Mesenchymal stem cell (in vitro differentiated cells and primary cell): ENCODE data around the gene RUNDC3A.

Experiments used
- DNase-seq: peaks from one replicate; pipeline ENCODE4 v3.0.0-alpha.2; 2013
- H2AFZ ChIP-seq: one replicate; pipeline ENCODE4 v1.6.1; 2013; ENCODE audit warnings: low read depth, mild to moderate bottlenecking, control low read depth, inconsistent platforms, low read length, moderate library complexity
- H2AK5ac ChIP-seq: 2 replicates; pipeline ENCODE4 v1.6.1; 2013; ENCODE audit warnings: low read length, moderate library complexity, mild to moderate bottlenecking, inconsistent platforms; ENCODE audit not compliant: severe bottlenecking
- H2BK120ac ChIP-seq: one replicate; pipeline ENCODE4 v1.6.1; 2013; ENCODE audit warnings: low read depth, mild to moderate bottlenecking, inconsistent platforms, low read length, moderate library complexity
- H2BK12ac ChIP-seq, 2 experiments: one replicate each; pipeline ENCODE4 v1.6.1; 2013; ENCODE audit warnings: inconsistent platforms in 2 of 2, low read length in 2 of 2, mild to moderate bottlenecking in 2 of 2, moderate library complexity in 2 of 2, control low read depth in 1 of 2
- H2BK15ac ChIP-seq: one replicate; pipeline ENCODE4 v1.6.1; 2013; ENCODE audit warnings: mild to moderate bottlenecking, low read depth, inconsistent platforms; ENCODE audit not compliant: poor library complexity, severe bottlenecking
- H2BK5ac ChIP-seq: 2 replicates; pipeline ENCODE4 v1.6.1; 2013; ENCODE audit warnings: low read depth, mild to moderate bottlenecking, low read length, control low read depth, inconsistent platforms; ENCODE audit not compliant: poor library complexity, severe bottlenecking
- H3K14ac ChIP-seq, 2 experiments: one replicate each; pipeline ENCODE4 v1.6.1; 2013; ENCODE audit warnings: inconsistent platforms in 2 of 2, low read length in 2 of 2, control low read depth in 1 of 2, mild to moderate bottlenecking in 1 of 2, moderate library complexity in 1 of 2
- H3K18ac ChIP-seq, 2 experiments: one replicate each; pipeline ENCODE4 v1.6.1; 2013; ENCODE audit warnings: inconsistent platforms in 2 of 2, low read length in 2 of 2, control low read depth in 1 of 2, low read depth in 1 of 2, mild to moderate bottlenecking in 1 of 2
- H3K23ac ChIP-seq, 2 experiments: one replicate each; pipeline ENCODE4 v1.6.1; 2013; ENCODE audit warnings: inconsistent platforms in 2 of 2, low read length in 2 of 2, mild to moderate bottlenecking in 2 of 2, moderate library complexity in 2 of 2, control low read depth in 1 of 2
- H3K27ac ChIP-seq: 2 replicates; pipeline ENCODE4 v1.5.1; 2013; ENCODE audit warnings: mild to moderate bottlenecking, moderate library complexity, low read length, control low read depth, inconsistent platforms; ENCODE audit not compliant: poor library complexity, severe bottlenecking
- H3K27me3 ChIP-seq, 2 experiments: 2 replicates each; pipeline versions ENCODE4 v1.6.1 to v1.7.0; 2013; ENCODE audit warnings: low read length in 2 of 2, mild to moderate bottlenecking in 2 of 2, moderate library complexity in 2 of 2, control low read depth in 1 of 2, inconsistent platforms in 1 of 2; ENCODE audit not compliant: control insufficient read depth in 1 of 2, insufficient read depth in 1 of 2
- H3K36me3 ChIP-seq, 2 experiments: 2 replicates each; pipeline versions ENCODE4 v1.6.1 to v1.7.0; 2013; ENCODE audit warnings: low read length in 2 of 2, control low read depth in 1 of 2, inconsistent platforms in 1 of 2, low read depth in 1 of 2, mild to moderate bottlenecking in 1 of 2; ENCODE audit not compliant: insufficient read depth in 2 of 2, control insufficient read depth in 1 of 2
- H3K4ac ChIP-seq, 2 experiments: one replicate each; pipeline ENCODE4 v1.6.1; 2013; ENCODE audit warnings: inconsistent platforms in 2 of 2, low read length in 2 of 2, mild to moderate bottlenecking in 2 of 2, moderate library complexity in 2 of 2, control low read depth in 1 of 2, low read depth in 1 of 2
- H3K4me1 ChIP-seq: 2 replicates; pipeline ENCODE4 v1.6.1; 2013; ENCODE audit warnings: low read depth, low read length, control low read depth; ENCODE audit not compliant: control insufficient read depth, insufficient read depth
- H3K4me2 ChIP-seq: 2 replicates; pipeline ENCODE4 v1.6.1; 2013; ENCODE audit warnings: low read length, mild to moderate bottlenecking, inconsistent platforms; ENCODE audit not compliant: poor library complexity, severe bottlenecking
- H3K4me3 ChIP-seq, 2 experiments: 2 replicates each; pipeline versions ENCODE4 v1.5.1 to v1.7.0; 2013; ENCODE audit warnings: low read length in 2 of 2, mild to moderate bottlenecking in 2 of 2, control low read depth in 1 of 2, low read depth in 1 of 2; ENCODE audit not compliant: insufficient read depth in 1 of 2
- H3K79me1 ChIP-seq: replicated peaks from 2 replicates; pipeline ENCODE4 v1.6.1; 2013; ENCODE audit warnings: mild to moderate bottlenecking, control low read depth, low read length, inconsistent platforms; ENCODE audit not compliant: poor library complexity, severe bottlenecking
- H3K9ac ChIP-seq: 2 replicates; pipeline ENCODE4 v1.7.0; 2013; ENCODE audit warnings: mild to moderate bottlenecking, low read length, moderate library complexity
- H3K9me3 ChIP-seq: 2 replicates; pipeline ENCODE4 v1.7.0; 2013; ENCODE audit warnings: mild to moderate bottlenecking, low read length; ENCODE audit not compliant: control insufficient read depth
- H4K8ac ChIP-seq: one replicate; pipeline ENCODE4 v1.6.1; 2013; ENCODE audit warnings: inconsistent platforms, mild to moderate bottlenecking, low read length, moderate library complexity
- H4K91ac ChIP-seq: one replicate; pipeline ENCODE4 v1.6.1; 2013; ENCODE audit warnings: mild to moderate bottlenecking, low read length, inconsistent platforms
- WGBS: methylation state at CpG from one replicate; pipeline ENCODE4 v1.1.7; 2013; ENCODE audit warnings: mixed read lengths; 5-methylcytosine and 5-hydroxymethylcytosine counted together

RUNDC3A gene

DNA sequence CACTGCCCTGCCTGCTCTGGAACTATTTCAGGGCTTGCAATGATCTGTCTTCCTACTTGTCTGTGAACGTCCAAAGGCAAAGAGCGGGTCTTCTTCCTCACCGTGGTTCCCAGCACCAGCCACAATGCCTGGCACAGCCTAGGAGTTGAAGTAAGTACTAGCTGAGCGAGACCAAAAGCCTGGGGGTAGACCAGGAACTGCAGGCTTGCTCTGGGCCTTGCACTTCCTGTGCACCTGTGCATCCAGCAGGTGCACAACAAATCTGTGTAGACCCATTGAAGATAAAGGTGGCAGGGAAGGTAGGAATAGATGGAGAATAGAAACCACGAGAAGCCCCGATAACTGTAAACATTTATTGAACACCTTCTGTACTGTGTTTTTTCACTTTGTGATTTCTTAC lies 50.6 kb downstream of the RUNDC3A start:
- H3K4me2 ChIP-seq = no peak overlapping the region
- no peak overlapping the region for H3K14ac ChIP-seq
- no peak overlapping the region for H3K27ac ChIP-seq
- no peak overlapping the region for H3K9ac ChIP-seq
- H3K36me3 ChIP-seq = peaks cover 0 to 36% of the 10 kb centered on the region in 2 experiments
- no peak overlapping the region for H3K4ac ChIP-seq
- no peak overlapping the region for H3K23ac ChIP-seq
- no peaks in the 10 kb centered on the region for H3K9me3 ChIP-seq
- no peak for DNase-seq
- H3K79me1 ChIP-seq = peaks cover 39% of the 10 kb centered on the region
- H3K4me3 ChIP-seq = no peak overlapping the region
- no peak overlapping the region for H2BK12ac ChIP-seq
- no peak overlapping the region for H2BK15ac ChIP-seq
- 86% methylated on average over 6 of the region's 6 CpGs for WGBS
- H4K91ac ChIP-seq = no peak overlapping the region
- H2AK5ac ChIP-seq = peak overlapping the region; percentile 7
- H4K8ac ChIP-seq = no peak overlapping the region
- peaks cover 39% of the 10 kb centered on the region for H3K4me1 ChIP-seq
- no peak overlapping the region for H2AFZ ChIP-seq
- H2BK5ac ChIP-seq = no peak overlapping the region
- no peak overlapping the region for H2BK120ac ChIP-seq
- H3K27me3 ChIP-seq = peaks cover 0 to 3% of the 10 kb centered on the region in 2 experiments
- no peak overlapping the region for H3K18ac ChIP-seq

- 98% methylated on average over 8 of the region's 14 CpGs for WGBS
- peaks cover 0 to 30% of the 10 kb centered on the region in 2 experiments for H3K36me3 ChIP-seq
These were observed 51.2 kb downstream of the RUNDC3A start for GRCh38 chr17:44359458-44360143.

GRCh38 chr17:44360144-44360533 lies 51.7 kb downstream of the RUNDC3A start:
- no peak overlapping the region for H2BK12ac ChIP-seq
- peaks cover 4 to 8% of the 10 kb centered on the region in 2 experiments for H3K27me3 ChIP-seq
- WGBS = 87% methylated on average over 6 of the region's 6 CpGs
- H3K79me1 ChIP-seq = peaks cover 39% of the 10 kb centered on the region
- H4K8ac ChIP-seq = no peak overlapping the region
- H2AK5ac ChIP-seq = no peak overlapping the region
- no peak overlapping the region for H2BK120ac ChIP-seq
- H4K91ac ChIP-seq = no peak overlapping the region
- H3K4ac ChIP-seq = no peak overlapping the region
- no peak overlapping the region for H2BK15ac ChIP-seq
- H3K9ac ChIP-seq = no peak overlapping the region
- peaks cover 0 to 25% of the 10 kb centered on the region in 2 experiments for H3K36me3 ChIP-seq
- H3K9me3 ChIP-seq = no peaks in the 10 kb centered on the region
- H3K4me2 ChIP-seq = no peak overlapping the region
- no peak overlapping the region for H3K14ac ChIP-seq
- H3K27ac ChIP-seq = no peak overlapping the region
- no peak for DNase-seq
- H2BK5ac ChIP-seq = no peak overlapping the region
- H3K4me1 ChIP-seq = peaks cover 40% of the 10 kb centered on the region
- no peak overlapping the region for H3K23ac ChIP-seq
- H2AFZ ChIP-seq = no peak overlapping the region
- no peak overlapping the region for H3K4me3 ChIP-seq
- H3K18ac ChIP-seq = no peak overlapping the region

More at GRCh38 chr17:44359458-44360143, 51.2 kb downstream of the RUNDC3A start:
- H2BK120ac ChIP-seq = no peak overlapping the region
- H3K9me3 ChIP-seq = no peaks in the 10 kb centered on the region
- H2AK5ac ChIP-seq = no peak overlapping the region
- no peak overlapping the region for H3K23ac ChIP-seq
- no peak overlapping the region for H4K91ac ChIP-seq
- H2AFZ ChIP-seq = no peak overlapping the region
- no peak overlapping the region for H3K4me3 ChIP-seq
- no peak overlapping the region for H3K9ac ChIP-seq
- no peak overlapping the region for H3K27ac ChIP-seq
- peaks cover 0 to 3% of the 10 kb centered on the region in 2 experiments for H3K27me3 ChIP-seq
- H2BK5ac ChIP-seq = no peak overlapping the region
- peak overlapping the region; percentile 73 for H2BK15ac ChIP-seq
- H3K14ac ChIP-seq = no peak overlapping the region
- H2BK12ac ChIP-seq = no peak overlapping the region
- H3K4me1 ChIP-seq = peaks cover 40% of the 10 kb centered on the region
- DNase-seq = no peak
- H3K4ac ChIP-seq = no peak overlapping the region
- H3K18ac ChIP-seq = no peak overlapping the region
- no peak overlapping the region for H3K4me2 ChIP-seq
- peaks cover 39% of the 10 kb centered on the region for H3K79me1 ChIP-seq
- no peak overlapping the region for H4K8ac ChIP-seq

GRCh38 chr17:44360826-44361225 lies 52.4 kb downstream of the RUNDC3A start:
- Histone ChIP-seq H3K79me1 (peaks cover 39% of the 10 kb centered on the region), H3K36me3 (peaks cover 0 to 18% of the 10 kb centered on the region in 2 experiments), H3K4me3 (no peak overlapping the region), H4K91ac (peak overlapping the region; percentile 91), H3K4me2 (peak overlapping the region; percentile 56), H3K18ac (peak overlapping the region in 1 of 2 experiments; percentile 85), H3K9ac (no peak overlapping the region), H2AFZ (no peak overlapping the region), H4K8ac (no peak overlapping the region), H2BK12ac (peak overlapping the region in 1 of 2 experiments; percentile 65), H2BK120ac (no peak overlapping the region), H3K14ac (peak overlapping the region in 1 of 2 experiments; percentile 53), H2BK5ac (peak overlapping the region; percentile 49), H3K27me3 (peaks cover 7 to 15% of the 10 kb centered on the region in 2 experiments), H3K4me1 (peaks cover 40% of the 10 kb centered on the region), H3K27ac (no peak overlapping the region), H2BK15ac (peak overlapping the region; percentile 17), H3K9me3 (no peaks in the 10 kb centered on the region), H3K4ac (no peak overlapping the region), H3K23ac (peak overlapping the region in 1 of 2 experiments; percentile 23), H2AK5ac (peak overlapping the region; percentile 3)
- peak; percentile 60 for DNase-seq
- 74% methylated on average over 4 of the region's 5 CpGs for WGBS
